ENCODE measurements around the gene LGR5.
A peak's percentile ranks its signal among the peaks of the same experiment; 100 is the strongest.
"Not testable (repeated sequence)": the region's sequence is repeated elsewhere in the genome, so short reads cannot be mapped to it uniquely, and the experiment has no call there.

The LGR5 gene

GRCh38 chr12:71474791-71475190 lies 35.2 kb downstream of the LGR5 start:
- no peak for DNase-seq (ENCODE audit: low spot score)

- DNase-seq (ENCODE audit: low spot score): peak; percentile 69
Observed at GRCh38 chr12:71475280-71475679, 35.7 kb downstream of the LGR5 start.

DNA sequence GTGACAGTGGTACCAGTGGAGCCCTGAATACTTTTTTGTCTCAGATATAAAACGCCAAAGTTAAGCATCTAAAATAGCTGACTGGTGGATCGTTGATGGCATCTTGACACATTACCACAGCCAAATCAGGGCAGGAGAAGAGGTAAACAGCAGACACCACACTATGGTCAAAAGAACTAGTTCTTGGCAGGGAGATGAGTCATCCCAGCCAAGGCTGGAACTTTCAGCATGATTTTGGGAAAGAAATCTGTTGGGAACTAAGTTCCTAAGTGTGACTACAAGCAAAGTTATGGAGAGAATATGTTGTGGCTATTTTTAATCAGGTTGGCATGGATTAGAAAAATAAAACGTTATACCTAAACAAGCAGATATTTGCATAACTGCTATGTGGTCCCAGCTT lies 36.9 kb downstream of the LGR5 start:
- DNase-seq (ENCODE audit: low spot score): no peak

DNA sequence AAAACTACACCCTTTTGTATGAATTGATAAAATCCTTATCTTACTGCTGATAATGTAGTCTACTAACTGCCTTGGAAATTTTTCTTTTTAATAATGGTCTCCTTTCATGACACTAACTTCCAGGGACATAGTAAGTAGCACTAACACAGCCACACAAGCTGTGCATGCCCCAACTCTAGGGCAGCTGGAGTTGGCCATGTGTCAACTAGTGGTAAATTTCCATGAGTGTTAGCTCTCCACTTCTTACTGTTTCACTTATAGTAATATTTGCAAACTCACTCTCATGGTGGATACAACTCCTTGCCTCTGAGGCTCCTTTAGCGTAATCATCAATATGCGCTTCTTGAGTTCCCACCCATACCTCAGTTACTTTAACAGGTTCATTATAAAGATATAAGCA lies 38.0 kb downstream of the LGR5 start:
- no peak for DNase-seq (ENCODE audit: low spot score)

- peak; percentile 59 for DNase-seq (ENCODE audit: low spot score)
Observed at GRCh38 chr12:71478270-71478669, 38.7 kb downstream of the LGR5 start.

GRCh38 chr12:71484272-71484905 lies 44.8 kb downstream of the LGR5 start:
- DNase-seq (ENCODE audit: low spot score): no peak

GRCh38 chr12:71490844-71491243 lies 51.2 kb downstream of the LGR5 start:
- not testable (repeated sequence) for DNase-seq (ENCODE audit: low spot score)

GRCh38 chr12:71492604-71493003 lies 53.0 kb downstream of the LGR5 start:
- DNase-seq (ENCODE audit: low spot score): no peak

DNA sequence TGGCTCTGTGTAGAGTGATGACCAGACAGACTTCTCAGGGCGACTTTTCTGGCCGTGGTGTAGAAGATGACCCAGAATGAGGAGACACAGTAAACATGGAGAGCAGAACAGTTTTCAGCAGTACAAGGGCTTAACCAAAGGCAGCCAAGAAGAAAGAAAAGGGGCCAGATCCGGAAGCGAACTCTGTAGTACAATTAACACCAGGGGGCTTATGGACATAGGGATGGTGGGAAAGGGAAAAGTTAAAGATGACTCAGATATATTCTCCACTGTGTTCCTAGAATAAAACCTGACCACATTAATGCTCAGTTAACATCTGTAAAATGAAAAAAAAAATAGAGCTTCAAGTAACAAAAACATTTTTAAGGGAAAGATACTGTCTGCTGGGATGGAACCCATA lies 60.2 kb downstream of the LGR5 start:
- no peak for DNase-seq (ENCODE audit: low spot score)

DNA sequence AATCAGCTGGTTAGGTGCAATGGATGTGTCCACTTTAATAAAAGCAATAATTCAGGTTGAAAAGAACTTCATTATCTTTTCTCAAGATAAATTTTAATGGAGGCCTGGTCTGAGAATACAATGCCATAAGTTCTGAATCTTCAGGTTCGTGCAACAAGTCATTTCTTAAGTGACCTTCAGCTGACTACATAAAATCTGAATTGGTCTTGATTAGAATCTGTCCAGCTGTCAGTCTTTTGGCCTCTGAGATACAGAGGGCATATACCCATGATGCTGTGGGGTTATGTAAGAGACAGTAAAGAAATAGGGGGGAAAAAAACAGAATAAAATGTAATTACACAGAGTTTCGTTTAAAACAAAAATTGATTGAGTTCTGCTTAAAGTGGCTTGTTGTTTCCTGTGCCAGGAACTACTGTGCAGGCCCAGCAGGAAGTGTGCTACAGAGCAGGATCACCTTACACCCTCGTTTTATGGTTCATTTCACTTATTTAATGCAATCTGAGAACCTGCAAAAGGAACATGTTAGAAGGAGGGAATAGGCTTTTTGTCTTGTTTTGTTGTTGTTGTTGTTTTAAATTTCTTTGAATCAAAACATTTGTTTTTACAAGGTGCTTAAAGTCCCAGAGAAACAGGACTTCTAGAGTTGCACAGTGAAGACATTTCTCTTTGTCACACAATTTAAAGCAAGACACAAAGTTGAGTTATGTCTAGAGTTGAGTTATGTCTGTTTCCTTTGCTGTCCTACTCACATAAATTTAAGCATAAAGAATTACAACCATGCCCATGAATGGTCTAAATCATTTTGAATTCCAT lies 64.2 kb downstream of the LGR5 start:
- DNase-seq (ENCODE audit: low spot score): no peak

GRCh38 chr12:71504476-71504875 lies 64.9 kb downstream of the LGR5 start:
- DNase-seq (ENCODE audit: low spot score): peak; percentile 5

GRCh38 chr12:71509705-71510104 lies 70.1 kb downstream of the LGR5 start:
- no peak for DNase-seq (ENCODE audit: low spot score)

GRCh38 chr12:71517145-71517846 lies 77.7 kb downstream of the LGR5 start:
- no peak for DNase-seq (ENCODE audit: low spot score)

GRCh38 chr12:71521125-71521524 lies 81.5 kb downstream of the LGR5 start:
- DNase-seq (ENCODE audit: low spot score): no peak

DNA sequence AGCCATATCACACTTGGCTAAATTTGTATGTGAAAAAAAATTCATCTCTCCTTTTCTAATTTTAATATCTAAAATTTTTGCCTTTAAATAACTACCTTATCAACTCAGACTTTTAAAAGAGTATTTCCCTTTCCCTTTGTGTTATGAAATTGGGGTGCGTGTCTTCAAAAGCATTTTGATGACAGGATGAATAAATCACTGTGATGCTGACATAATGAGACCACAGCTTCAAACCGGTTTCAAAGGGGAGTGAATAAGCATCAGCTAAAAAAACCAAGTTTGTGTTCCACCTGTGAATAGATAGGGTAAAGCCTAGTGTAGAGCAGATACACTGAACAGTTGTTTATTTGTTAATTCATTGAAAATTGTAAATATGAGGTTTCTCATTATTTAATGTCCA lies 85.0 kb downstream of the LGR5 start:
- no peak for DNase-seq (ENCODE audit: low spot score)

GRCh38 chr12:71533703-71534102 lies 94.1 kb downstream of the LGR5 start:
- DNase-seq (ENCODE audit: low spot score): no peak

DNA sequence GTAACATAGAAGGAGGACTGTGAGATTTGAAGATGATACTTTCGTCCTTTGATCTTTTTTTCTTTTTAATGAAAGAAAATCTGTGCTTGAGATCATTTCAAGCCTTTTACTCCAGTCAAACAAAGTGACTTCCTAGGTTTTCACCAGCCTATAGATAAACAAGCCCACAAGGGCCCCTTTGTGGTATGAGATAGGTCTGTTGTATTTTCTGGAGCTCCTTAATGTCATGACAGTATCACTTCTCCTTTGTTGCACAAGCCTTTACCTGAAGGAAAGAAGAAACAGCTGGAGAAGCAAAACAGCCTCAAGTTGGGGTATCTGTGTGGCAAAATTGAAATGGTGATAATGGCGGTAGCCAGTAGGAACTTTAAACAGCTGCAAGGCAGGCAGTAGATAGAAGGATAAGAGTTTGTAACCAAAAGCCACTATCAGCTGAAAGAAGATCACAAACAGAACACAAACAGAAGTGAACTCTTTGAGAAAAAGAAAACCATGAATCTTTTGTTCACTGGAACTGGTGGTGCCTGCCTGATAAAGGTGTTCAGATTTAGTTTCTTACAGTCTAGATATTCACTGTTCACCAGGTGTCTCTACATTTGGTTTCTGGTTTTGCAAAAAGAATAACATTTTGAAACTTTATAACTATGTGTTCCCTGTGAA lies 96.8 kb downstream of the LGR5 start:
- no peak for DNase-seq (ENCODE audit: low spot score)

- DNase-seq (ENCODE audit: low spot score): peak; percentile 57
Observed at GRCh38 chr12:71536939-71537622, 97.5 kb downstream of the LGR5 start.

GRCh38 chr12:71538807-71539206 lies 99.2 kb downstream of the LGR5 start:
- no peak for DNase-seq (ENCODE audit: low spot score)

DNA sequence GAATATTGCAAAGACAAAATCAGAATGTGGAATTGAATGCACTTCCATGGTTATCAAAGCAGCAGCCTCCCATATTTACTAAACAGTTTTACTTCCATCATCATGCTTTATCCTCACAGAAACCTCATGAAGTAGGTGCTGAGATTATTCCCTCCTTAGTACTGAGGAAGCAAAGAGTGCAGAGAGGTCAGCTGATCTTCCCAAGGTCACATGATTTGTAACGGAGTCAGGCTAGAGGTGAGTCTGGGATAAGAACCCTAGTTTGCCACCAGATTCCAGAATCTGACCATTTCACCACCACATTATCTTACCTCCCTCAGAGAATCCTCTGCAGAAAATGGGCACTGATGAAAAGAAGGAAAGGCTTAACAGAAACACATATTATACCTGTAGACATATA lies 102.0 kb downstream of the LGR5 start:
- DNase-seq (ENCODE audit: low spot score): no peak

- DNase-seq (ENCODE audit: low spot score): no peak
Observed at GRCh38 chr12:71546322-71546861, 106.8 kb downstream of the LGR5 start.

DNA sequence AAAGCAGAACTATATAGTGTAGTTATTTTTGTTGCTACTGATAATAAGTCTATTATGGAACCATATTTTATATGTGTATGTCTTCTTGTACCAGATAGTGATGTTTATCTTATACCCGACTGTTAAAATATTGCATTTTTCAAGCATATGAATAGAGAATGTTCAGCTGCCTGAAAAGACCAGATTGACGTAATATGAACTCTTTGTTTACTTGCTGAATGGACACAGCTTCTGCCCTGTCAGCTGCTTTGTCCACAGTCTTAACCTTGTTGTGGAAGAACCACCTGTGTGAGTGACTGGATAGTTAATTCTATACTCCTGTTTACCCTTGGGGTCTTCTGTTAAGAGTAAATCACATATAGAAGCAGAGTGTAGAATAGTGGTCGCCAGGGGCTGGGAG lies 109.3 kb downstream of the LGR5 start:
- peak; percentile 47 for DNase-seq (ENCODE audit: low spot score)
